Adipocyte (in vitro differentiated cells): ENCODE measurements around the gene SEC14L1.
"Not testable (repeated sequence)": the region's sequence is repeated elsewhere in the genome, so short reads cannot be mapped to it uniquely, and the experiment has no call there.

Experiments
- DNase-seq: peaks from one replicate; pipeline ENCODE4 v3.0.0-alpha.2; 2015; ENCODE audit warnings: low read depth
- H3K27me3 ChIP-seq: replicated peaks from 2 replicates; pipeline ENCODE4 v1.7.0; 2013; ENCODE audit warnings: mild to moderate bottlenecking, low read length, moderate library complexity; ENCODE audit not compliant: control insufficient read depth, insufficient read depth
- H3K36me3 ChIP-seq: 2 replicates; pipeline ENCODE4 v1.7.0; 2013; ENCODE audit warnings: low read length, mild to moderate bottlenecking, moderate library complexity; ENCODE audit not compliant: control insufficient read depth, insufficient read depth, severe bottlenecking
- H3K4me1 ChIP-seq: 2 replicates; pipeline ENCODE4 v1.7.0; 2013; ENCODE audit warnings: mild to moderate bottlenecking, low read length, moderate library complexity; ENCODE audit not compliant: control insufficient read depth, insufficient read depth
- H3K4me3 ChIP-seq: 2 replicates; pipeline ENCODE4 v1.7.0; 2013; ENCODE audit warnings: mild to moderate bottlenecking, low read length, moderate library complexity
- H3K9ac ChIP-seq: 2 replicates; pipeline ENCODE4 v1.7.0; 2013; ENCODE audit warnings: mild to moderate bottlenecking, low read length, moderate library complexity
- H3K9me3 ChIP-seq: 2 replicates; pipeline ENCODE4 v1.7.0; 2013; ENCODE audit warnings: mild to moderate bottlenecking, low read length, moderate library complexity; ENCODE audit not compliant: control insufficient read depth

The SEC14L1 gene

GRCh38 chr17:77131904-77132303 lies 8.9 kb upstream of the SEC14L1 start:
- H3K4me1 ChIP-seq = peaks cover 40% of the 10 kb centered on the region
- no peaks in the 10 kb centered on the region for H3K36me3 ChIP-seq
- H3K27me3 ChIP-seq = no peaks in the 10 kb centered on the region
- H3K9ac ChIP-seq = peak overlapping the region; percentile 15
- H3K9me3 ChIP-seq = no peaks in the 10 kb centered on the region
- peak; percentile 88 for DNase-seq
- H3K4me3 ChIP-seq = no peak overlapping the region

- no peak overlapping the region for H3K4me3 ChIP-seq
- DNase-seq = peak; percentile 52
- no peak overlapping the region for H3K9ac ChIP-seq
- H3K27me3 ChIP-seq = no peaks in the 10 kb centered on the region
- peaks cover 6% of the 10 kb centered on the region for H3K9me3 ChIP-seq
- H3K36me3 ChIP-seq = no peaks in the 10 kb centered on the region
- peaks cover 40% of the 10 kb centered on the region for H3K4me1 ChIP-seq
Measured at GRCh38 chr17:77132411-77133086, 8.2 kb upstream of the SEC14L1 start.

GRCh38 chr17:77133087-77133638 lies 7.6 kb upstream of the SEC14L1 start:
- H3K4me1 ChIP-seq = peaks cover 35% of the 10 kb centered on the region
- no peak overlapping the region for H3K4me3 ChIP-seq
- no peak overlapping the region for H3K9ac ChIP-seq
- H3K9me3 ChIP-seq = peaks cover 11% of the 10 kb centered on the region
- no peak for DNase-seq
- no peaks in the 10 kb centered on the region for H3K27me3 ChIP-seq
- H3K36me3 ChIP-seq = no peaks in the 10 kb centered on the region

GRCh38 chr17:77136420-77136767 lies 4.4 kb upstream of the SEC14L1 start:
- Histone ChIP-seq H3K27me3 (no peaks in the 10 kb centered on the region), H3K9ac (no peak overlapping the region), H3K9me3 (peaks cover 11% of the 10 kb centered on the region), H3K36me3 (no peaks in the 10 kb centered on the region), H3K4me3 (no peak overlapping the region), H3K4me1 (peaks cover 29% of the 10 kb centered on the region)
- no peak for DNase-seq

GRCh38 chr17:77137111-77137510 lies 3.7 kb upstream of the SEC14L1 start:
- no peak for DNase-seq
- Histone ChIP-seq H3K4me1 (peaks cover 29% of the 10 kb centered on the region), H3K36me3 (no peaks in the 10 kb centered on the region), H3K9ac (no peak overlapping the region), H3K4me3 (no peak overlapping the region), H3K9me3 (peaks cover 11% of the 10 kb centered on the region), H3K27me3 (no peaks in the 10 kb centered on the region)

GRCh38 chr17:77137886-77138285 lies 2.9 kb upstream of the SEC14L1 start:
- not testable (repeated sequence) for H3K36me3 ChIP-seq, H3K9ac ChIP-seq, DNase-seq, H3K27me3 ChIP-seq
- Histone ChIP-seq H3K4me1 (peaks cover 22% of the 10 kb centered on the region), H3K9me3 (peaks cover 11% of the 10 kb centered on the region), H3K4me3 (peak overlapping the region; percentile 40)

GRCh38 chr17:77140166-77140877 lies 447 bp upstream of the SEC14L1 start:
- Histone ChIP-seq H3K4me3 (peak overlapping the region; percentile 79), H3K4me1 (peaks cover 24% of the 10 kb centered on the region), H3K36me3 (peaks cover 18% of the 10 kb centered on the region), H3K9ac (peak overlapping the region; percentile 87), H3K9me3 (peaks cover 11% of the 10 kb centered on the region), H3K27me3 (no peaks in the 10 kb centered on the region)
- DNase-seq = peak; percentile 99

GRCh38 chr17:77141846-77142449 lies 1.2 kb downstream of the SEC14L1 start:
- H3K4me1 ChIP-seq = peaks cover 36% of the 10 kb centered on the region
- peak; percentile 26 for DNase-seq
- H3K9me3 ChIP-seq = peaks cover 10% of the 10 kb centered on the region
- no peaks in the 10 kb centered on the region for H3K27me3 ChIP-seq
- peak overlapping the region; percentile 95 for H3K4me3 ChIP-seq
- H3K36me3 ChIP-seq = peaks cover 18% of the 10 kb centered on the region
- H3K9ac ChIP-seq = peak overlapping the region; percentile 92

- Histone ChIP-seq H3K36me3 (peaks cover 22% of the 10 kb centered on the region), H3K4me1 (peaks cover 36% of the 10 kb centered on the region), H3K9me3 (peaks cover 3% of the 10 kb centered on the region), H3K4me3 (peak overlapping the region; percentile 95), H3K9ac (peak overlapping the region; percentile 3), H3K27me3 (no peaks in the 10 kb centered on the region)
- no peak for DNase-seq
Measured at GRCh38 chr17:77142689-77143088, 1.9 kb downstream of the SEC14L1 start.

- peak overlapping the region; percentile 3 for H3K9ac ChIP-seq
- H3K4me3 ChIP-seq = no peak overlapping the region
- no peak for DNase-seq
- H3K27me3 ChIP-seq = no peaks in the 10 kb centered on the region
- peaks cover 29% of the 10 kb centered on the region for H3K36me3 ChIP-seq
- peaks cover 37% of the 10 kb centered on the region for H3K4me1 ChIP-seq
- no peaks in the 10 kb centered on the region for H3K9me3 ChIP-seq
Measured at GRCh38 chr17:77143306-77143705, 2.5 kb downstream of the SEC14L1 start.

GRCh38 chr17:77144227-77144626 lies 3.5 kb downstream of the SEC14L1 start:
- Histone ChIP-seq H3K9me3 (no peaks in the 10 kb centered on the region), H3K36me3 (peaks cover 32% of the 10 kb centered on the region), H3K4me1 (peaks cover 46% of the 10 kb centered on the region), H3K4me3 (no peak overlapping the region), H3K27me3 (no peaks in the 10 kb centered on the region), H3K9ac (no peak overlapping the region)
- no peak for DNase-seq
